Measurements from ENCODE around the gene LYZL6.
"Not testable (repeated sequence)": the region's sequence is repeated elsewhere in the genome, so short reads cannot be mapped to it uniquely, and the experiment has no call there.

Gene LYZL6

GRCh38 chr17:35906191-35906925, 37.2 kb downstream of the LYZL6 start:
- no peak for DNase-seq

GRCh38 chr17:35903451-35903850, 40.1 kb downstream of the LYZL6 start:
- DNase-seq, result no peak

- DNase-seq, result no peak
Observed at GRCh38 chr17:35901631-35902175, 41.8 kb downstream of the LYZL6 start.

- DNase-seq, result peak; percentile 79
Observed at GRCh38 chr17:35900708-35901480, 42.6 kb downstream of the LYZL6 start.

- DNase-seq, result no peak
Observed at GRCh38 chr17:35900280-35900679, 43.2 kb downstream of the LYZL6 start.

- no peak for DNase-seq
Observed at GRCh38 chr17:35898283-35899070, 45.0 kb downstream of the LYZL6 start.

GRCh38 chr17:35897772-35898171, 45.7 kb downstream of the LYZL6 start:
- not testable (repeated sequence) for DNase-seq

GRCh38 chr17:35895636-35896587, 47.6 kb downstream of the LYZL6 start:
- DNase-seq, result no peak

GRCh38 chr17:35894206-35894605, 49.3 kb downstream of the LYZL6 start:
- no peak for DNase-seq

- DNase-seq, result no peak
Observed at GRCh38 chr17:35893751-35894150, 49.8 kb downstream of the LYZL6 start.

- peak; percentile 73 for DNase-seq
Observed at GRCh38 chr17:35892091-35893035, 51.1 kb downstream of the LYZL6 start.

GRCh38 chr17:35891269-35891668, 52.2 kb downstream of the LYZL6 start:
- no peak for DNase-seq

GRCh38 chr17:35890774-35891155, 52.7 kb downstream of the LYZL6 start:
- DNase-seq, result no peak

- no peak for DNase-seq
Observed at GRCh38 chr17:35889818-35890773, 53.4 kb downstream of the LYZL6 start.

- DNase-seq, result no peak
Observed at GRCh38 chr17:35889241-35889640, 54.3 kb downstream of the LYZL6 start.

Data from islet precursor cell (in vitro differentiated cells).